ENCODE measurements around the gene ARSJ.

Gene ARSJ

DNA sequence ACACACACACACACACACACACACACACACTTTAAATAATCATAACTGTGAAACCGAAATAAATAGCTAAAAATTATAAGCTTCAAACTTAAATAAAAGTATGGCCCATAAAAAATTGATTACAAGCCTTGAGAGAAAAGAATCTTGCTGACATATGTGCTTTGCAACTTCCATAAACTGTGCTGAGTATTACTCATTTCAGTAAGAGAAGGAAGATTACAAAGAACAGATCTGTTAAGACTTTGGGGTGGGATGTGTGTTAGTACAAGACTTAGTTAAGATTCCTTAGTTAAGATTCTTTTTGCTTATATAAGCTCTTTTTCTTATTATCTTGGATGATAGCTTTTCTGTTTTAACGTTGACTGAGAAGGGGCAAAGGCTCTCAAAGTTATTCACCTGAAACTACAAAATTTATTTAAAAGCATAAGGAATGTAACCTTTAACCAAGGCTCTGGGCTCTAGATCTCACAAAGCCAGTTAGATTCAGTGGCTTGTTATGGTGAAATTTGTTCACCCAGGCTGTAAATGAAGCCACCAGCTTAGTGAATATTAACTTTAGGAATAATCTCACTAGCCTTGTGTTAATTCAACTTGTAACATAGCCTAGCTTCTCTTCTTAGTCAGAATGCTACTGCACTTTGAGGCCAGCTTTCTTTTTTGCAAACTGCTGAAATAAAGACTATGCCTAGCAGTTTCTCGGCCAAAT, 58.2 kb downstream of the ARSJ start:
- Histone ChIP-seq H2AFZ (ENCODE audit: insufficient read depth, low read length, poor library complexity) (no peak overlapping the region), H3K9me3 (ENCODE audit: insufficient read depth, low read depth, low read length) (peaks cover 5% of the 10 kb centered on the region), H2BK5ac (ENCODE audit: low read depth, low read length, poor library complexity) (no peak overlapping the region), H3K14ac (ENCODE audit: low read length) (no peak overlapping the region), H2BK120ac (ENCODE audit: insufficient read depth, low read length, poor library complexity) (no peak overlapping the region), H4K12ac (ENCODE audit: low read depth, low read length) (no peak overlapping the region), H3K27me3 (ENCODE audit: insufficient read depth, low read length) (no peaks in the 10 kb centered on the region), H3K4me2 (ENCODE audit: low read length) (no peak overlapping the region), H2AK5ac (ENCODE audit: low read length) (no peak overlapping the region), H3K36me3 (ENCODE audit: control insufficient read depth in 1 of 2, insufficient read depth in 2 of 2, low read length in 2 of 2) (no peaks in the 10 kb centered on the region), H4K8ac (ENCODE audit: low read depth, low read length) (no peak overlapping the region), H3K79me2 (ENCODE audit: control insufficient read depth, insufficient read depth, low read length, poor library complexity) (no peaks in the 10 kb centered on the region), H3K18ac (ENCODE audit: low read length) (no peak overlapping the region), H3K27ac (ENCODE audit: low read depth, low read length) (no peak overlapping the region), H3K9ac (ENCODE audit: low read length) (no peak overlapping the region), H3K4me1 (ENCODE audit: control insufficient read depth in 1 of 2, insufficient read depth in 2 of 2, low read length in 2 of 2) (no peaks in the 10 kb centered on the region), H2BK12ac (ENCODE audit: low read length) (no peak overlapping the region), H3K79me1 (ENCODE audit: low read length) (no peaks in the 10 kb centered on the region), H3K4ac (ENCODE audit: low read depth, low read length) (no peak overlapping the region), H3K23ac (ENCODE audit: low read length) (no peak overlapping the region), H3K4me3 (ENCODE audit: low read depth, low read length) (no peak overlapping the region), H4K91ac (ENCODE audit: low read depth, low read length) (no peak overlapping the region)
- no peak for DNase-seq
- whole genome bisulfite sequencing (ENCODE audit: extremely low coverage, insufficient coverage, insufficient read length): no CpG with 5 or more reads among the region's 3 CpGs

DNA sequence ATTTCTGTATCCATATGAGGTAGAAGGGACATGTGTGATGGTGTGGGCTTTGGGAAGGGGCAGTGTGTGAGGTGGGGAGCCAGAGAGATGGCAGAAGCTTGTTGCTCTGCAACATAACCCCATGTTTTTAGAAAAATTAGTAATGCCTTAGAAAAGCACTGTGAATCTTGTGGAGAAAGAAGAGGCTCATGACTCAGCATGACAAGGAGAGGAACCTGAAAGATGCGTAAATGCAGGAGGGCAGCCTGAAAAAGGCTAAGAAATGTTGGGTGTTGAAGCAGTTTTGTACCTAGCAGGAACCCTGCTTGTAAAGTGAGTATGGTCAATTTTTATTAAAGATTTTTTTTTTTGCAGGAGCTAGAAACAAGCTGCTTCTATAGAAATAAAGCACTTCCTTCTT, 59.8 kb downstream of the ARSJ start:
- H2BK120ac ChIP-seq (ENCODE audit: insufficient read depth, low read length, poor library complexity): no peak overlapping the region
- WGBS (ENCODE audit: extremely low coverage, insufficient coverage, insufficient read length): no CpG with 5 or more reads among the region's 1 CpG
- no peak overlapping the region for H2BK12ac ChIP-seq (ENCODE audit: low read length)
- H3K9ac ChIP-seq (ENCODE audit: low read length): no peak overlapping the region
- no peak overlapping the region for H3K27ac ChIP-seq (ENCODE audit: low read depth, low read length)
- no peaks in the 10 kb centered on the region for H3K79me2 ChIP-seq (ENCODE audit: control insufficient read depth, insufficient read depth, low read length, poor library complexity)
- no peaks in the 10 kb centered on the region for H3K9me3 ChIP-seq (ENCODE audit: insufficient read depth, low read depth, low read length)
- H3K14ac ChIP-seq (ENCODE audit: low read length): no peak overlapping the region
- no peak overlapping the region for H3K4me2 ChIP-seq (ENCODE audit: low read length)
- no peak overlapping the region for H4K12ac ChIP-seq (ENCODE audit: low read depth, low read length)
- no peaks in the 10 kb centered on the region for H3K4me1 ChIP-seq (ENCODE audit: control insufficient read depth in 1 of 2, insufficient read depth in 2 of 2, low read length in 2 of 2)
- H3K79me1 ChIP-seq (ENCODE audit: low read length): no peaks in the 10 kb centered on the region
- no peak overlapping the region for H3K4ac ChIP-seq (ENCODE audit: low read depth, low read length)
- H2AK5ac ChIP-seq (ENCODE audit: low read length): no peak overlapping the region
- H3K23ac ChIP-seq (ENCODE audit: low read length): no peak overlapping the region
- H3K27me3 ChIP-seq (ENCODE audit: insufficient read depth, low read length): no peaks in the 10 kb centered on the region
- H4K8ac ChIP-seq (ENCODE audit: low read depth, low read length): no peak overlapping the region
- DNase-seq: no peak
- no peak overlapping the region for H3K4me3 ChIP-seq (ENCODE audit: low read depth, low read length)
- H2AFZ ChIP-seq (ENCODE audit: insufficient read depth, low read length, poor library complexity): no peak overlapping the region
- H2BK5ac ChIP-seq (ENCODE audit: low read depth, low read length, poor library complexity): no peak overlapping the region
- no peak overlapping the region for H4K91ac ChIP-seq (ENCODE audit: low read depth, low read length)
- no peaks in the 10 kb centered on the region for H3K36me3 ChIP-seq (ENCODE audit: control insufficient read depth in 1 of 2, insufficient read depth in 2 of 2, low read length in 2 of 2)
- H3K18ac ChIP-seq (ENCODE audit: low read length): no peak overlapping the region

DNA sequence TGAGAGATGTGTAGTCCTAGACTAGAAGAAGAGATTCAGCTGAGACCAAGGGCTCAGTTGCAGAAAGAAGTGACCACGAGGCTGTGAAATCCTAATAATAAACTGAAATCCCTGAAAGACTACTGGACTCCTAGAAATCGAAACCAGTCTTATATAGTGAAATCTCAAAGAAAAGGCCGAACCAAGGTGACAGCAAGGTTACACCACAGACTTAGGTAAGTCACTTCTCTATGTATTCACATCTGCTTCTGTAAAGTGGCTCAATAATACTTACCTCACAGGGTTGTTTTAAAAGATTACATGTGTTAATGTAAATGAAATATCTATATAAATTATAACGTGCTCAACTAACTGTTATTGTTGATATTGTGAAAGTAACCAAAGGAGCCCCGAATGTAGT, 60.3 kb downstream of the ARSJ start:
- no peaks in the 10 kb centered on the region for H3K79me2 ChIP-seq (ENCODE audit: control insufficient read depth, insufficient read depth, low read length, poor library complexity)
- no peak overlapping the region for H3K14ac ChIP-seq (ENCODE audit: low read length)
- H2AFZ ChIP-seq (ENCODE audit: insufficient read depth, low read length, poor library complexity): no peak overlapping the region
- no peak for DNase-seq
- H3K4ac ChIP-seq (ENCODE audit: low read depth, low read length): no peak overlapping the region
- no peak overlapping the region for H3K4me2 ChIP-seq (ENCODE audit: low read length)
- no peaks in the 10 kb centered on the region for H3K9me3 ChIP-seq (ENCODE audit: insufficient read depth, low read depth, low read length)
- H3K27me3 ChIP-seq (ENCODE audit: insufficient read depth, low read length): no peaks in the 10 kb centered on the region
- no peak overlapping the region for H3K9ac ChIP-seq (ENCODE audit: low read length)
- no peak overlapping the region for H4K12ac ChIP-seq (ENCODE audit: low read depth, low read length)
- no peak overlapping the region for H3K23ac ChIP-seq (ENCODE audit: low read length)
- no peaks in the 10 kb centered on the region for H3K4me1 ChIP-seq (ENCODE audit: control insufficient read depth in 1 of 2, insufficient read depth in 2 of 2, low read length in 2 of 2)
- H2BK12ac ChIP-seq (ENCODE audit: low read length): no peak overlapping the region
- no peak overlapping the region for H3K27ac ChIP-seq (ENCODE audit: low read depth, low read length)
- no peaks in the 10 kb centered on the region for H3K79me1 ChIP-seq (ENCODE audit: low read length)
- no peak overlapping the region for H2BK120ac ChIP-seq (ENCODE audit: insufficient read depth, low read length, poor library complexity)
- H2BK5ac ChIP-seq (ENCODE audit: low read depth, low read length, poor library complexity): no peak overlapping the region
- no CpG with 5 or more reads among the region's 5 CpGs for WGBS (ENCODE audit: extremely low coverage, insufficient coverage, insufficient read length)
- H3K4me3 ChIP-seq (ENCODE audit: low read depth, low read length): no peak overlapping the region
- H4K91ac ChIP-seq (ENCODE audit: low read depth, low read length): no peak overlapping the region
- H3K36me3 ChIP-seq (ENCODE audit: control insufficient read depth in 1 of 2, insufficient read depth in 2 of 2, low read length in 2 of 2): no peaks in the 10 kb centered on the region
- H2AK5ac ChIP-seq (ENCODE audit: low read length): no peak overlapping the region
- H3K18ac ChIP-seq (ENCODE audit: low read length): no peak overlapping the region
- H4K8ac ChIP-seq (ENCODE audit: low read depth, low read length): no peak overlapping the region

DNA sequence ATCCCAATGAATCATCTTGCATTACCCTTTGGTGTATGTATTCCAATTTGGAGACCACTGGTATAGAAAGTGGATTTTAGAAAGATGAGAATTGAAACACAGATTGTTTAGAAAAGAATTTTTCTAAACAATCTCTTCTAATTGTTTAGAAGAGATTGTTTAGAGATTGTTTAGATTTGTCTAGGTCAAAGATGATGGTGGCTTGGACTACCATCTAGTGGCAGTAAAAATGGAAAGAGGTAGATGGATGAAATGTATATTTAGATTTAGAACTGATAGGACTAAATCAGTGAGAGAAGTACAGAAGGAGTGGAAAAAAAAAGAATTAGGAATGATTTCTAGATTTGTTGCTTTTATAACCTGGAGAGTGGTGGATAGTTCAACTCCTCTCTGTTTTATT, 70.6 kb downstream of the ARSJ start:
- Histone ChIP-seq H3K18ac (ENCODE audit: low read length) (no peak overlapping the region), H4K8ac (ENCODE audit: low read depth, low read length) (no peak overlapping the region), H3K14ac (ENCODE audit: low read length) (no peak overlapping the region), H3K4me1 (ENCODE audit: control insufficient read depth in 1 of 2, insufficient read depth in 2 of 2, low read length in 2 of 2) (no peaks in the 10 kb centered on the region), H4K91ac (ENCODE audit: low read depth, low read length) (no peak overlapping the region), H3K4me3 (ENCODE audit: low read depth, low read length) (no peak overlapping the region), H2BK120ac (ENCODE audit: insufficient read depth, low read length, poor library complexity) (no peak overlapping the region), H3K4ac (ENCODE audit: low read depth, low read length) (no peak overlapping the region), H2BK5ac (ENCODE audit: low read depth, low read length, poor library complexity) (no peak overlapping the region), H3K79me2 (ENCODE audit: control insufficient read depth, insufficient read depth, low read length, poor library complexity) (no peaks in the 10 kb centered on the region), H3K79me1 (ENCODE audit: low read length) (no peaks in the 10 kb centered on the region), H2AK5ac (ENCODE audit: low read length) (no peak overlapping the region), H3K27ac (ENCODE audit: low read depth, low read length) (no peak overlapping the region), H2AFZ (ENCODE audit: insufficient read depth, low read length, poor library complexity) (no peak overlapping the region), H3K27me3 (ENCODE audit: insufficient read depth, low read length) (no peaks in the 10 kb centered on the region), H2BK12ac (ENCODE audit: low read length) (no peak overlapping the region), H4K12ac (ENCODE audit: low read depth, low read length) (no peak overlapping the region), H3K9me3 (ENCODE audit: insufficient read depth, low read depth, low read length) (no peaks in the 10 kb centered on the region), H3K36me3 (ENCODE audit: control insufficient read depth in 1 of 2, insufficient read depth in 2 of 2, low read length in 2 of 2) (no peaks in the 10 kb centered on the region), H3K4me2 (ENCODE audit: low read length) (no peak overlapping the region), H3K9ac (ENCODE audit: low read length) (no peak overlapping the region), H3K23ac (ENCODE audit: low read length) (no peak overlapping the region)
- DNase-seq: no peak

Data from trophoblast cell (in vitro differentiated cells and primary cell).